OCI-LY7 (cell line): ENCODE results near the gene LRP8.

Experiments
- EZH2phosphoT487 ChIP-seq: fragments of 200-600 bp; sonication (generic); IDR thresholded peaks from 2 replicates; pipeline ENCODE4 v1.6.1; 2018; ENCODE audit warnings: low read depth, borderline replicate concordance, mild to moderate bottlenecking, mixed run types, antibody characterized with exemption, low read length, moderate library complexity, mixed read lengths
- TF ChIP-seq, protein P1 (sequence below): fragments of 200-600 bp; sonication (generic); conservative IDR thresholded peaks from 2 replicates; pipeline ENCODE4 v1.5.1; 2014; ENCODE audit warnings: mild to moderate bottlenecking, antibody characterized with exemption, low read length, moderate library complexity, mixed read lengths

DNA sequence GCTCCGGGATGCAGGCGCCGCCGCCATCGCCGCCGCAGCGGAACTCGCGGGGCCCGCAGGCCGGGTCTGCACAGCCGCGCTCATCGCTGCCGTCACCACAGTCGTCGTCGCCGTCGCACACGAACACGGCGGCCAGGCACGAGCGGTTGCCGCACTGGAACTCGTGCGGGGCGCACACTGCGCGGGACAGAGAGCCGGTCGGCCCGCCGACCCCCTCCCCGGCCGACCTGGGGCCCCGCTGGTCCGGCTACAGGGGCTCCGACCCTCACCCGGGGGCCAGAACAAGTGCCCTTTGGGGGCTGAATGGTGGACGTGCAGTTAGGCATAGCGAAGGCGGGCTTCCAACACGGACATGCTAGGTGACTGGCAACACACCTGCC lies 51.0 kb downstream of the LRP8 start:
- TF ChIP-seq, protein P1, sequence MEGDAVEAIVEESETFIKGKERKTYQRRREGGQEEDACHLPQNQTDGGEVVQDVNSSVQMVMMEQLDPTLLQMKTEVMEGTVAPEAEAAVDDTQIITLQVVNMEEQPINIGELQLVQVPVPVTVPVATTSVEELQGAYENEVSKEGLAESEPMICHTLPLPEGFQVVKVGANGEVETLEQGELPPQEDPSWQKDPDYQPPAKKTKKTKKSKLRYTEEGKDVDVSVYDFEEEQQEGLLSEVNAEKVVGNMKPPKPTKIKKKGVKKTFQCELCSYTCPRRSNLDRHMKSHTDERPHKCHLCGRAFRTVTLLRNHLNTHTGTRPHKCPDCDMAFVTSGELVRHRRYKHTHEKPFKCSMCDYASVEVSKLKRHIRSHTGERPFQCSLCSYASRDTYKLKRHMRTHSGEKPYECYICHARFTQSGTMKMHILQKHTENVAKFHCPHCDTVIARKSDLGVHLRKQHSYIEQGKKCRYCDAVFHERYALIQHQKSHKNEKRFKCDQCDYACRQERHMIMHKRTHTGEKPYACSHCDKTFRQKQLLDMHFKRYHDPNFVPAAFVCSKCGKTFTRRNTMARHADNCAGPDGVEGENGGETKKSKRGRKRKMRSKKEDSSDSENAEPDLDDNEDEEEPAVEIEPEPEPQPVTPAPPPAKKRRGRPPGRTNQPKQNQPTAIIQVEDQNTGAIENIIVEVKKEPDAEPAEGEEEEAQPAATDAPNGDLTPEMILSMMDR, result no peak
- no peak for TF ChIP-seq EZH2phosphoT487
